Activated CD4-positive, alpha-beta T cell treated with anti-CD3 and anti-CD28 coated beads for 36 hours (primary cell): ENCODE data around the gene DTX3. TPM values are rescaled to one million over a fixed set of nuclear protein-coding genes. Genes with fewer than 3 reads are reported as not detected.
"Not testable (repeated sequence)": the region's sequence is repeated elsewhere in the genome, so short reads cannot be mapped to it uniquely, and the experiment has no call there.

Experiments used
- ATAC-seq: fragments of 200-7000 bp; cut with Tn5 transposase; one replicate; pipeline ENCODE4 v1.10.0; 2021; ENCODE audit warnings: mild to moderate bottlenecking, moderate library complexity
- CTCF ChIA-PET: fragments of 350-600 bp; sonication (Branson Sonifier 250); formaldehyde crosslinking; loops from one replicate; lab custom pipeline; 2021; ENCODE audit warnings: antibody characterized with exemption; lab: Charles Lee
- POLR2A ChIA-PET: fragments of 350-600 bp; sonication (Branson Sonifier 250); formaldehyde crosslinking; loops from one replicate; lab custom pipeline; 2021; ENCODE audit warnings: antibody characterized with exemption, inconsistent platforms; lab: Charles Lee
- DNase-seq: peaks from one replicate; pipeline ENCODE4 v3.0.0-alpha.2; 2020
- H3K27ac Mint-ChIP-seq: one replicate; pipeline ENCODE4 v1.8.0; 2021; ENCODE audit warnings: mixed read lengths
- H3K27me3 Mint-ChIP-seq: one replicate; pipeline ENCODE4 v1.8.0; 2021; ENCODE audit warnings: mixed read lengths
- H3K36me3 Mint-ChIP-seq: one replicate; pipeline ENCODE4 v1.8.0; 2021; ENCODE audit warnings: low read depth, mixed read lengths
- H3K4me1 Mint-ChIP-seq: one replicate; pipeline ENCODE4 v1.8.0; 2021; ENCODE audit warnings: mixed read lengths
- H3K4me3 Mint-ChIP-seq: one replicate; pipeline ENCODE4 v1.8.0; 2021; ENCODE audit warnings: mild to moderate bottlenecking, moderate library complexity, mixed read lengths
- H3K9me3 Mint-ChIP-seq: one replicate; pipeline ENCODE4 v1.8.0; 2021; ENCODE audit warnings: low read depth, mixed read lengths
- intact Hi-C, 2 experiments: fragments of 100-400 bp; cut with DNase I in 1 of 2; cut with micrococcal nuclease in 1 of 2; formaldehyde crosslinking; loops; one replicate each; pipeline versions ENCODE4 v1.14.2 to v1.15.1; 2022 to 2024; cut with DNase I, micrococcal nuclease
- total RNA-seq, 2 experiments: library from RNA; stranded (reverse); gene quantifications; one replicate each; pipeline ENCODE4 v1.2.3, GENCODE V29; 2021

Gene DTX3
- total RNA-seq, 2 experiments from 2014 or later: 16.7 to 17.0 TPM

DNA sequence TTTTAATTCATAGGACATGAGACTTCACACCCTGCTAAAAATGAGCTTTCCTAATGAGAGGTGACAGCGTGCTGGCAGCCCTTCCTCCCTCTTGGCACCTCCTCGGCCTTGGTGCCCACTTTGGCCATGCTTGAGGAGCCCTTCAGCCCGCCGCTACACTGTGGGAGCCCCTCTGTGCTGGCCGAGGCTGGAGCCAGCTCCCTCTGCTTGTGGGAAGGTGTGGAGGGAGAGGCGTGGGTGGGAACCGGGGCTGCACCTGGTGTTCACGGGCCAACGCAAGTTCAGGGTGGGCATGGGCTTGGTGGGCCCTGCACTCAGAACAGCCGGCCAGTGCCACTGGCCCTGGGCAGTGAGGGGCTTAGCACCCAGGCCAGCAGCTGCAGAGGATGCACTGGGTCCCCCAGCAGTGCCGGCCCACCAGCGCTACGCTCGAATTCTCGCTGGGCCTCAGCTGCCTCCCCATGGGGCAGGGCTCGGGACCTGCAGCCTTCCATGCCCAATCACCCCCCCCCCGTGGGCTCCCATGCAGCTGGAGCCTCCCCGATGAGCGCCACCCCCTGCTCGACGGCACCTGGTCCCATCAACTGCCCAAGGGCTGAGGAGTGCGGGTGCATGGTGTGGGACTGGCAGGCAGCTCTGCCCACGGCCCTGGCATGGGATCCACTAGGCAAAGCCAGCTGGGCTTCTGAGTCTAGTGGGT lies 51.1 kb downstream of the DTX3 start:
- ChIA-PET POLR2A (no interaction called here), CTCF (interaction anchor here (0.6 to 2.4 kb wide), 7 partner anchors 23 to 156 kb away, joined by 3 to 6 read pairs (median 4); partner anchors contain the start of genes B4GALNT1 and OS9)
- peaks cover 3% of the 10 kb centered on the region for H3K27me3 Mint-ChIP-seq
- intact Hi-C loops: no loop called here
- no peaks in the 10 kb centered on the region for H3K4me1 Mint-ChIP-seq
- no peaks in the 10 kb centered on the region for H3K36me3 Mint-ChIP-seq
- DNase-seq: no peak
- H3K27ac Mint-ChIP-seq: no peak overlapping the region
- H3K9me3 Mint-ChIP-seq: peaks cover 8% of the 10 kb centered on the region
- no peak for ATAC-seq
- no peak overlapping the region for H3K4me3 Mint-ChIP-seq

DNA sequence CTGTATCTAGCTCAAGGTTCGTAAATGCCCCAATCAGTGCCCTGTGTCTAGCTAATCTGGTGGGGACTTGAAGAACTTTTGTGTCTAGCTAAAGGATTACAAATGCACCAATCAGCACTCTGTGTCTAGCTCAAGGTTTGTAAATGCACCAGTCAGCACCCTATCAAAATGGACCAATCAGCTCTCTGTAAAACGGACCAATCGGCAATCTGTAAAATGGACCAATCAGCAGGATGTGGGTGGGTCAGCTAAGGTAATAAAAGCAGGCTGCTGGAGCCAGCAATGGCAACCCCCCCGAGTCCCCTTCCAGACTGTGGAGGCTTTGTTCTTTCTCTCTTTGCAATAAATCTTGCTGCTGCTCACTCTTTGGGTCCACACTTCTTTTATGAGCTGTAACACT lies 51.8 kb downstream of the DTX3 start:
- intact Hi-C loops: not testable (repeated sequence)
- CTCF ChIA-PET: interaction anchor here (1.0 to 2.4 kb wide), 5 partner anchors 11 to 75 kb away, joined by 4 to 6 read pairs (median 4); partner anchors contain the start of gene OS9

DNA sequence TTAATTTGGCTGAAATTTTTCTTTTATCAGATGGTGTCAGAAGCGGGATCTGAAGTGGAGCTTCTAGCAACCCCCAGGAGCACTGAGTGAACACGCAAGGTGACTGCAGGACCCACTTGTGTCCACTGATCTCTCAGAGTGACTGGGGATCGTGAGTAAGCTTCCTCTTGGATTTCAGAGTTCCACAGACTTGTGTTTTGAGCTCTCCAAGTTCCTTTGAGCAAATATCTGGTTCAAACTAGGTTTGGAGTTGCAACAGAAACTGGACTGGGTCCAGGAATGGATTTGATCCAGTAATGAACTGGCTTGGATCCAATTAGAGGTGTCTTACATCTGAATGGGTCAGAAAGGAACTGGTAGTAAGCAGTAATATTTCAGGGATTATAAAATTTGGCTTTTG lies 53.1 kb downstream of the DTX3 start:
- no peak for DNase-seq
- POLR2A ChIA-PET: interaction anchor here (0.5 kb wide), 1 partner anchor 47 kb away, joined by 3 read pairs; no protein-coding TSS in a partner anchor
- H3K36me3 Mint-ChIP-seq: peaks cover 2% of the 10 kb centered on the region
- no peak for ATAC-seq
- CTCF ChIA-PET: interaction anchor here (0.6 to 2.4 kb wide), 4 partner anchors 19 to 272 kb away, joined by 3 to 6 read pairs (median 4); partner anchors contain the start of gene OS9
- no peak overlapping the region for H3K27ac Mint-ChIP-seq
- H3K27me3 Mint-ChIP-seq: peaks cover 3% of the 10 kb centered on the region
- no peak overlapping the region for H3K4me3 Mint-ChIP-seq
- peaks cover 5% of the 10 kb centered on the region for H3K9me3 Mint-ChIP-seq
- intact Hi-C loops: no loop called here
- no peaks in the 10 kb centered on the region for H3K4me1 Mint-ChIP-seq

More for the DNA sequence above, 51.8 kb downstream of the DTX3 start:
- H3K9me3 Mint-ChIP-seq, H3K36me3 Mint-ChIP-seq, H3K4me3 Mint-ChIP-seq, ATAC-seq, H3K27ac Mint-ChIP-seq, POLR2A ChIA-PET, H3K27me3 Mint-ChIP-seq, H3K4me1 Mint-ChIP-seq, DNase-seq: not testable (repeated sequence)

DNA sequence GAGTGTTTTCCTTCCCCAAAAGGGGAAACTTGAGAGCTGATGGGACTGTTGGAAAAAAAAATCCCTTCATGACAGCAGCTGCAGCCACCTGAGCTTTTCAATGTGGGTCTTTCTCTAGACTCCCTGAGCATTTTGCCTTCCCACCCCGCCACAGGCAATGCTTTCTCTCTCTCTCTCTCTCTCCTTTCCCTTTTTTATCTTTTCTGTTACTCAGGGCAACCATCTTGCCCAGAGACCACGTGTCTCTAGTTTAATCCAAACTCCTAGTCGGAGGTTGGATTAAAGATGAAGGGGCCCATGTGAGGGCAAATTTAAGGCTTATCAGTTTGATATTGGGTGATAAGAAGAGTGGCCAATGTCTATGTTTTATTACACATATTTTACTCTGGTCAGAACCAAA lies 54.3 kb downstream of the DTX3 start:
- DNase-seq (no peak), ATAC-seq (no peak)
- intact Hi-C loops: no loop called here
- CTCF ChIA-PET: no interaction called here
- no peak overlapping the region for H3K4me3 Mint-ChIP-seq
- H3K27me3 Mint-ChIP-seq: peaks cover 3% of the 10 kb centered on the region
- peaks cover 2% of the 10 kb centered on the region for H3K9me3 Mint-ChIP-seq
- H3K4me1 Mint-ChIP-seq: no peaks in the 10 kb centered on the region
- POLR2A ChIA-PET: no interaction called here
- H3K27ac Mint-ChIP-seq: no peak overlapping the region
- H3K36me3 Mint-ChIP-seq: peaks cover 2% of the 10 kb centered on the region

Other genes with a start within 250 kb of the DTX3 start
- gene R3HDM2, start 173.8 kb upstream of the DTX3 start, total RNA-seq: 10 to 100 TPM; 45.9 to 52.5 TPM
- gene INHBC, start 170.0 kb upstream of the DTX3 start, total RNA-seq: not detected
- gene INHBE, start 149.5 kb upstream of the DTX3 start, total RNA-seq: 1 to 10 TPM; 1.2 to 1.5 TPM
- under 1 TPM; 0.40 to 0.73 TPM for gene GLI1, start 145.0 kb upstream of the DTX3 start, total RNA-seq
- gene ARHGAP9, start 125.0 kb upstream of the DTX3 start, total RNA-seq: 100 to 1,000 TPM in 1 of 2 experiments, 10 to 100 TPM in 1; 77.7 to 101 TPM
- 100 to 1,000 TPM; 389 to 583 TPM for gene MARS1, start 116.8 kb upstream of the DTX3 start, total RNA-seq
- gene DDIT3, start 84.3 kb upstream of the DTX3 start, total RNA-seq: 10 to 100 TPM; 31.2 to 32.2 TPM
- 10 to 100 TPM; 31.3 to 43.6 TPM for gene MBD6, start 82.0 kb upstream of the DTX3 start, total RNA-seq
- 10 to 100 TPM; 69.7 to 81.2 TPM for gene DCTN2, start 57.6 kb upstream of the DTX3 start, total RNA-seq
- 1 to 10 TPM; 1.3 to 1.4 TPM for gene KIF5A, start 54.8 kb upstream of the DTX3 start, total RNA-seq
- gene PIP4K2C, start 13.6 kb upstream of the DTX3 start, total RNA-seq: 10 to 100 TPM; 12.1 to 14.9 TPM
- gene ARHGEF25, start 6.6 kb downstream of the DTX3 start, total RNA-seq: 1 to 10 TPM; 2.2 to 2.6 TPM
- 1 to 10 TPM; 1.4 to 1.5 TPM for gene B4GALNT1, start 28.4 kb downstream of the DTX3 start, total RNA-seq
- gene OS9, start 89.3 kb downstream of the DTX3 start, total RNA-seq: 10 to 100 TPM; 61.7 to 63.2 TPM
- gene AGAP2, start 133.9 kb downstream of the DTX3 start, total RNA-seq: 10 to 100 TPM; 28.0 to 46.9 TPM
- gene TSPAN31, start 140.2 kb downstream of the DTX3 start, total RNA-seq: 10 to 100 TPM; 13.6 to 15.9 TPM
- gene CDK4, start 147.5 kb downstream of the DTX3 start, total RNA-seq: 100 to 1,000 TPM; 132 to 208 TPM
- gene MARCHF9, start 150.3 kb downstream of the DTX3 start, total RNA-seq: 10 to 100 TPM; 20.9 to 22.5 TPM
- gene CYP27B1, start 162.3 kb downstream of the DTX3 start, total RNA-seq: 1 to 10 TPM; 6.6 to 6.8 TPM
- gene METTL1, start 167.3 kb downstream of the DTX3 start, total RNA-seq: 10 to 100 TPM; 31.9 to 33.5 TPM
- 1 to 10 TPM; 2.5 to 3.9 TPM for gene EEF1AKMT3, start 167.8 kb downstream of the DTX3 start, total RNA-seq
- gene TSFM, start 178.0 kb downstream of the DTX3 start, total RNA-seq: 10 to 100 TPM; 30.7 to 56.9 TPM
- under 1 TPM; 0.53 to 0.75 TPM for gene AVIL, start 213.9 kb downstream of the DTX3 start, total RNA-seq
- 10 to 100 TPM; 80.9 to 85.4 TPM for gene CTDSP2, start 241.9 kb downstream of the DTX3 start, total RNA-seq